Colon (tissue), 2 donors: ENCODE measurements around the gene SIDT2.

Experiments used
- FAIRE-seq: peaks from 2 replicates; lab custom pipeline; 2012; peaks lifted over from hg19 to GRCh38; lab: Jason Lieb, UNC
- donor health status: control.
- donor health status: control.

The SIDT2 gene

GRCh38 chr11:117189191-117189940 lies 10.8 kb downstream of the SIDT2 start:
- FAIRE-seq = no peak

GRCh38 chr11:117189941-117190544 lies 11.5 kb downstream of the SIDT2 start:
- no peak for FAIRE-seq

GRCh38 chr11:117191680-117192400 lies 13.3 kb downstream of the SIDT2 start:
- FAIRE-seq = no peak

GRCh38 chr11:117192401-117192875 lies 13.9 kb downstream of the SIDT2 start:
- no peak for FAIRE-seq

GRCh38 chr11:117193130-117194020 lies 14.8 kb downstream of the SIDT2 start:
- no peak for FAIRE-seq

GRCh38 chr11:117194267-117194666 lies 15.7 kb downstream of the SIDT2 start:
- FAIRE-seq = no peak

- no peak for FAIRE-seq
Observed at GRCh38 chr11:117195258-117195657, 16.7 kb downstream of the SIDT2 start.

GRCh38 chr11:117195761-117196160 lies 17.2 kb downstream of the SIDT2 start:
- FAIRE-seq = no peak

GRCh38 chr11:117197006-117197405 lies 18.5 kb downstream of the SIDT2 start:
- FAIRE-seq = no peak

GRCh38 chr11:117197516-117198456 lies 19.2 kb downstream of the SIDT2 start:
- FAIRE-seq = no peak

- FAIRE-seq = no peak
Observed at GRCh38 chr11:117198613-117199012, 20.1 kb downstream of the SIDT2 start.

GRCh38 chr11:117199053-117199915 lies 20.7 kb downstream of the SIDT2 start, which contains the start of gene TAGLN:
Gene TAGLN (plus strand): TSS chr11:117199370. CDS start chr11:117203014, 3,644 bp downstream.
- no peak for FAIRE-seq

GRCh38 chr11:117199916-117200812 lies 21.6 kb downstream of the SIDT2 start:
- FAIRE-seq = no peak

GRCh38 chr11:117200813-117201657 lies 22.5 kb downstream of the SIDT2 start:
- FAIRE-seq = no peak

- FAIRE-seq = no peak
Observed at GRCh38 chr11:117201658-117202305, 23.2 kb downstream of the SIDT2 start.

- no peak for FAIRE-seq
Observed at GRCh38 chr11:117202386-117203068, 24.0 kb downstream of the SIDT2 start.

- no peak for FAIRE-seq
Observed at GRCh38 chr11:117203069-117203407, 24.5 kb downstream of the SIDT2 start.
